ENCODE data around the gene ERO1B. TPM values are rescaled to one million over a fixed set of nuclear protein-coding genes. Genes with fewer than 3 reads are reported as not detected.
"Not testable (repeated sequence)": the region's sequence is repeated elsewhere in the genome, so short reads cannot be mapped to it uniquely, and the experiment has no call there.

Gene ERO1B
- polyA plus RNA-seq, 1 donor from 2014 or later: 2.7 TPM

GRCh38 chr1:236315518-236315917 lies 33.8 kb upstream of the ERO1B start:
- H3K9me3 ChIP-seq (ENCODE audit: low read length): no peaks in the 10 kb centered on the region
- H2AFZ ChIP-seq (ENCODE audit: low read depth, low read length): no peak overlapping the region
- TF ChIP-seq CTCF (IDR thresholded peaks at IDR 0.05; ENCODE audit: poor library complexity, severe bottlenecking): no peak
- TF ChIP-seq POLR2AphosphoS5 (IDR thresholded peaks at IDR 0.05): no peak
- no peak for TF ChIP-seq RAD21 (conservative IDR thresholded peaks at IDR 0.05)
- no peaks in the 10 kb centered on the region for H3F3A ChIP-seq (ENCODE audit: insufficient read depth, low read length, poor library complexity, severe bottlenecking)
- H3K4me2 ChIP-seq (ENCODE audit: low read length): no peak overlapping the region
- H3K4me3 ChIP-seq (ENCODE audit: low read length): no peak overlapping the region
- no peak overlapping the region for H3K27ac ChIP-seq (ENCODE audit: low read length)
- H3K79me2 ChIP-seq (replicated peaks; ENCODE audit: insufficient read depth, low read length): no peaks in the 10 kb centered on the region
- no peak overlapping the region for H3K9ac ChIP-seq (ENCODE audit: low read length)
- H3K27me3 ChIP-seq (ENCODE audit: insufficient read depth, low read depth, low read length): peaks cover 6% of the 10 kb centered on the region
- no peaks in the 10 kb centered on the region for H3K9me2 ChIP-seq (ENCODE audit: insufficient read depth, low read length)
- no peaks in the 10 kb centered on the region for H4K20me1 ChIP-seq (ENCODE audit: insufficient read depth)
- no peaks in the 10 kb centered on the region for H3K36me3 ChIP-seq (ENCODE audit: insufficient read depth, low read length)

GRCh38 chr1:236315092-236315491 lies 33.3 kb upstream of the ERO1B start:
- Histone ChIP-seq H3K36me3 (ENCODE audit: insufficient read depth, low read length) (no peaks in the 10 kb centered on the region), H2AFZ (ENCODE audit: low read depth, low read length) (no peak overlapping the region), H3K9ac (ENCODE audit: low read length) (no peak overlapping the region), H3K9me2 (ENCODE audit: insufficient read depth, low read length) (no peaks in the 10 kb centered on the region), H3K4me2 (ENCODE audit: low read length) (no peak overlapping the region), H3K27ac (ENCODE audit: low read length) (no peak overlapping the region), H3F3A (ENCODE audit: insufficient read depth, low read length, poor library complexity, severe bottlenecking) (no peaks in the 10 kb centered on the region), H3K4me3 (ENCODE audit: low read length) (no peak overlapping the region), H3K27me3 (ENCODE audit: insufficient read depth, low read depth, low read length) (peaks cover 6% of the 10 kb centered on the region), H3K79me2 (replicated peaks; ENCODE audit: insufficient read depth, low read length) (no peaks in the 10 kb centered on the region), H4K20me1 (ENCODE audit: insufficient read depth) (no peaks in the 10 kb centered on the region), H3K9me3 (ENCODE audit: low read length) (no peaks in the 10 kb centered on the region)
- TF ChIP-seq CTCF (IDR thresholded peaks at IDR 0.05; ENCODE audit: poor library complexity, severe bottlenecking) (no peak), SMC3 (conservative IDR thresholded peaks at IDR 0.05; ENCODE audit: poor library complexity) (no peak), POLR2AphosphoS5 (IDR thresholded peaks at IDR 0.05) (no peak), RAD21 (conservative IDR thresholded peaks at IDR 0.05) (no peak), EP300 (conservative IDR thresholded peaks at IDR 0.05; ENCODE audit: poor library complexity, severe bottlenecking) (no peak), EZH2 (IDR thresholded peaks at IDR 0.05; ENCODE audit: borderline replicate concordance, insufficient read depth, low read length, poor library complexity, severe bottlenecking) (no peak), REST (IDR thresholded peaks at IDR 0.05; ENCODE audit: borderline replicate concordance) (no peak), TAF1 (IDR thresholded peaks at IDR 0.05; ENCODE audit: low read depth) (no peak), MXI1 (conservative IDR thresholded peaks at IDR 0.05; ENCODE audit: poor library complexity, severe bottlenecking) (no peak)

GRCh38 chr1:236314050-236314449 lies 32.3 kb upstream of the ERO1B start:
- H2AFZ ChIP-seq (ENCODE audit: low read depth, low read length); H4K20me1 ChIP-seq (ENCODE audit: insufficient read depth); H3K27me3 ChIP-seq (ENCODE audit: insufficient read depth, low read depth, low read length); H3K9me3 ChIP-seq (ENCODE audit: low read length); H3K9ac ChIP-seq (ENCODE audit: low read length); H3K9me2 ChIP-seq (ENCODE audit: insufficient read depth, low read length); H3K27ac ChIP-seq (ENCODE audit: low read length); H3F3A ChIP-seq (ENCODE audit: insufficient read depth, low read length, poor library complexity, severe bottlenecking); H3K4me2 ChIP-seq (ENCODE audit: low read length); H3K4me3 ChIP-seq (ENCODE audit: low read length); H3K79me2 ChIP-seq (replicated peaks; ENCODE audit: insufficient read depth, low read length); H3K36me3 ChIP-seq (ENCODE audit: insufficient read depth, low read length): not testable (repeated sequence)

Measured in neural cell (in vitro differentiated cells).